HG02678 (cell line): ENCODE measurements around the gene PRDM10.
"Not testable (repeated sequence)": the region's sequence is repeated elsewhere in the genome, so short reads cannot be mapped to it uniquely, and the experiment has no call there.

ENCODE experiments used
- ATAC-seq: cut with Tn5 transposase; IDR thresholded peaks from one replicate; pipeline ENCODE4 v1.9.1; 2021; ENCODE audit warnings: mild to moderate bottlenecking, moderate library complexity; ENCODE audit not compliant: unreplicated experiment

The PRDM10 gene

DNA sequence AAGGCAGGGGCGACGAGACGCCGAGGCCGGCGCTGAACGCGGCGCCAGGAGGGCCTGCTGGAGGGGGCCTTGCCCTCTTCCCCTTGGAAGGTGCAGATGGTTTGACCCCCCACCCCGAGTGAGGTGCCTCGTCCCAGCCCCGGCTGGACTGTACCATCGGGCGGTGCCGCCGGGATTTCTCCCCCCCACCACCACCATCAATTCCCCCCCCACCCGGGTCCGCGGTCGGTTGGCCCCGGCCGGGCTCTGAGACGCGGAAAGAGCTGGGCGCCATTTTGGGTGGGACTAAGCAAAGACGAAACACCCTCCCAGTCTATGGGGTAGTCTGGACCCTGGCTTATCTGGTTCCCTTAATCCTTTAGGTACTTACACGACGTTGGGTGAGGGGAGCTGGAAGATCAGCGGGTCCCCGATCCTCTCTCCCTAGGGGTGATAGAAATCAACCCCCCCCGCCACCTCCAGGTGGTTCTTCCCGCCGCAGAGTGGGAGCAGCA lies at the start of gene PRDM10:
Gene PRDM10 (minus strand): TSS at position 484 of the 494 bp plus-strand sequence. CDS start 41,871 bp downstream, outside the sequence.
- peak; percentile 43 for ATAC-seq

DNA sequence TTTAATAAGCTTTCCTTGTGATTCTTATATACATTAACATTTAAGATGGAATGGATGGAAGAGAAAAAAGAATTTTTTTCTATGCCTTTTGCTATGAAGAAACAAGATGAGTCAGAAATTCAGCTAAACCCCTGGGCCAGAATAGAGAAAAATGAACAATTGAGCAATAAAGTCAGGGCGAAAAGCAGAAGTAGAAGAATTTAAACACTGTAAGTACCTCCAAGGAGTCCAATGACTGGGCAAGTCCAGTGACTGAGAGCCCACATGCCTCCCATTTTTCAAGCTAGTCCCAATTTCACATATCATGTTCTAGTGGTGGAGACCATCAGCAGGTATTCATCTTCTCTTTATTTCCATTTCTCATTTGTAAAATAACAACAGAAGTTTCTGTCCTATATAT lies 48.4 kb upstream of the PRDM10 start:
- ATAC-seq = no peak

GRCh38 chr11:130050257-130050656 lies 47.6 kb upstream of the PRDM10 start:
- ATAC-seq = no peak

GRCh38 chr11:130049328-130049771 lies 46.7 kb upstream of the PRDM10 start:
- ATAC-seq = no peak

GRCh38 chr11:130047141-130047540 lies 44.5 kb upstream of the PRDM10 start:
- ATAC-seq = no peak

DNA sequence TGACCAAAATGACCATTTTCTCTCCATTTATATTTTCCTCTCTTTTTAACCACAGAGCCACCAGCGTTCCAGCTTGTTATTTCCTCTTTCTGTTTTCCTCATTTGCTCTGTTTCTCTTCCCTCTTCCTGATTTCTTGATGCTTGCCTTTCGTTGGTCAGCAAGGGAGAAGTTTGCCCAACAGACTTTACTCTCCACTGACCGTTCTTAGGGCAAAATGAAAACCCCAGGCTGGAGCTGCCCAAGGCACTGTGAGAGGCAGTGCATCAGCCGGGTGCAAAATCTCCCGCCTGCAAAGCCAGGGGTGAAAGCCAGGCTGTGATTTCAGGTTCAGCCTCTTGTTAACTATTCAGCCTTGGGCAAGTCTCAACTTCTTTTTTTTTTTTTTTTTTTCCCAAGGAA lies 40.9 kb upstream of the PRDM10 start:
- ATAC-seq = no peak

- no peak for ATAC-seq
Observed at GRCh38 chr11:130042093-130042591, 39.5 kb upstream of the PRDM10 start.

GRCh38 chr11:130040281-130040940 lies 37.8 kb upstream of the PRDM10 start:
- no peak for ATAC-seq

GRCh38 chr11:130037881-130038585 lies 35.4 kb upstream of the PRDM10 start:
- ATAC-seq = no peak

DNA sequence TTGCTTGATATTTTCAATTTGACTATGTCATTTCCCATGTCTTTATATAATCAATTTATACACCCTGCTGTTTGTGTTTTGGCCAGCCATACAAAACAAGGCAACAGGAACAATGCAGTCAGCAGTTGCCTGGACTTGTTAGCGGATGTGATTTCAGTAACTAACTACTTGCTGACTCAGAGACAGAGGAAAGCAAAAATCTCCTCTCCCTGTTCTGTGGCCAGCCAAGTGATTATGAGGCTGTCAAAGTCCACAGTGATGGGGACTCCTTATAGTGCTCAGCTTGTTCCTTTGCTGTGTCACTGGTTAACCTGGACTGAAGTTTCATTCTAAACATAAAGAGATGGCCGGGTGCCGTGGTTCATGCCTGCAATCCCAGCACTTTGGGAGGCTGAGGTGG lies 34.4 kb upstream of the PRDM10 start:
- no peak for ATAC-seq

- ATAC-seq = no peak
Observed at GRCh38 chr11:130034236-130034635, 31.6 kb upstream of the PRDM10 start.

- ATAC-seq = no peak
Observed at GRCh38 chr11:130032931-130033330, 30.3 kb upstream of the PRDM10 start.

- ATAC-seq = no peak
Observed at GRCh38 chr11:130031945-130032344, 29.3 kb upstream of the PRDM10 start.

- ATAC-seq = no peak
Observed at GRCh38 chr11:130031056-130031455, 28.4 kb upstream of the PRDM10 start.

DNA sequence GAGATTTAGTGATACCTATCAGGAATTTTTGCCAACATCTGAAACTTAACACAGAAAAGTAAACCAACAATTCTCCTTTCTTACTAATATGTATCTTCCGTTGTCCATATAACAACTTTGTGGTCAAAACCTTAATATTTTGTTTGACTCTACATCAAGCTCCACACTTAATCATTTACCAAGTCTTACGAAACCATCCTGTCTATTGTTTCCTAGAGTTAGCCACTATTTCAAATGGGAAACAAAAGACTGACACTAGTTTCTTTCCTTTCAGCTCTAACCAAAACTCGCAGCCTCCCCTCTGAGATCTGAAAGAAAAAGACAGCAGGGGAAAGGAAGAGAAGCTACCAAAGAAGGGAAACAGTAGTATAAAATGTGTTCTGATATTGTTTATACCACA lies 26.5 kb upstream of the PRDM10 start:
- peak; percentile 47 for ATAC-seq

DNA sequence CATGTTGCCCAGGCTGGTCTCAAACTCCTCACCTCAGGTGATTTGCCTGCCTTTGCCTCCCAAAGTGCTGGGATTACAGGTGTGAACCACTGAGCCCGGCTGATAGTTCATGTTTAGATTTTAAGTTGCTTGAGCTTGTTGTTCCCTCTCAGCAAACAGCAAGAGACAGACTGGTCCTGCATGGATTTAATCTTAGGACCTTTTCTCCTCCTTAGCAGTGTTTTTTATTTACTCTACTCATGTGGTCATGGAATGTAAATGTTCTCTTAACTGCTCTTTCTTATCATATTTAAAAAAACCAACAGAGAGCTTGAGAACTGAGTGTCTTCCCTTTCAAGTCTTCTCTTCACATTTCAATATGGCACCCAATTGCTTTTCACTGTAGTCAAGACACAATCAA lies 22.7 kb upstream of the PRDM10 start:
- no peak for ATAC-seq

DNA sequence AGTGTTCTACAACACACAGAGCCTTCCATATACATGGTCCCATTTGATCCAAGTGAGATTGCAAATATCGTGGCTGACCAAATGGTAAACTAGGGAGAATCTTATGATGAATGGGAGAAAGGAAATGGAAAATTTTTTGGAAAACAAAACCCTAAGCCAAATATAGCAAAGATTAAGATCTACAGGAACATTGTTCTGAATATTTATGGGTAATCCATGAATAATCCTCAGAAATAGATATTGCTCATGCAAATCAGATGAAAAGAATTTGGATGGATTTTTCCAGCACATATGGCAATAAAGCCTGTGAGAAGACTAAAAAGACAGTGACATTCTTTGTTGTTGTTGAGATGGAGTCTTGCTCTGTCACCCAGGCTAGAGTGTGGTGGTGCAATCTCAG lies 21.7 kb upstream of the PRDM10 start:
- no peak for ATAC-seq

- peak; percentile 89 for ATAC-seq
Observed at GRCh38 chr11:130023204-130023603, 20.6 kb upstream of the PRDM10 start.

DNA sequence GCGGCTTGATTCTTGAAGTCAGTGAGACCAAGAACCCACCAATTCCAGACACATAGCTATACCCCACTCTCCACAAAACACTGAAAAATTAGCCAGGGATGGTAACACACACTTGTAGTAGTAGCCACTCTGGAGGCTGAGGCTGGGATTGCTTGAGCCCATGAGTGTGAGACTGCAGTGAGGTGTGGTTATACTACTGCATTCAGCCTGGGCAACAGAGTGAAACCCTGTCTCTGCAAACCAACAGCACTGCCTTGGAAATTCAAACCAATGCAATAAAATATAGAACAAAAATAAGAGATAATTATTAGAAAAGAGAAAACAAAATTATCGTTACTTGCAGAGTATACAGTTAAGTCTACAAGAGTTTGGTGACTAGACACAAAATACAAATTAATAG lies 20.2 kb upstream of the PRDM10 start:
- no peak for ATAC-seq

- ATAC-seq = not testable (repeated sequence)
Observed at GRCh38 chr11:130021606-130022005, 19.0 kb upstream of the PRDM10 start.

DNA sequence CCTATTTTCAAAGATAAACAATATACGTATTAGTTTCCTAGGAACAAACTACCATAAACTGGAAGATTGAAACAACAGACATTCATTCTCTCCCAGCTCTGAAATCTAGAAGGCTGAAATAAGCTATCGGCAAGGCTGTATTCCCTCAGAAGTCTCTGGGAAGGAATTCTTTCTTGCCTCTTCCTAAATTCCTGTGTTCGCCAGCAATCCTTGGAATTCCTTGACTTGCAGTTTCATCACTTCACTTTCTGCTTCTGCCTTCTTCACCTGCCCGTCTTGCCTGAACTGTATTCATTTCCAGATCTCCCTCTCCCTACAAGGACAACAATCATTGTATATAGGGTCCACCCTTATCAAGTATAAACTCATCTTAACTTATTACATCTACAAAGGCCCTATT lies 17.7 kb upstream of the PRDM10 start:
- ATAC-seq = no peak

DNA sequence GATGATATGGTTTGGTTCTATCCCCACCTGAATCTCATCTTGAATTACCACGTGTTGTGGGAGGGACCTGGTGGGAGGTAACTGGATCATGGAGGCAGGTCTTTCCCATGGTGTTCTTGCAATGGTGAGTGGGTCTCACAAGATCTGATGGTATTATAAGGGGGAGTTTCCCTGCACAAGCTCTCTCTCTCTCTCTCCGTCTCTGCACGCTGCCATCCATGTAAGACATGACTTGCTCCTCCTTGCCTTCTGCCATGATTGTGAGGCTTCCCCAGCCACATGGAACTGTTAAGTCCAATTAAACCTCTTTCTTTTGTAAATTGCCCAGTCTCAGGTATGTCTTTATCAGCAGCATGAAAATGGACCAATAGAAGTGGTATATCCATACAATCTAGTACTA lies 13.2 kb upstream of the PRDM10 start:
- ATAC-seq = not testable (repeated sequence)
